HG03135 (cell line): ENCODE measurements around the gene TESMIN.

Experiments
- ATAC-seq: cut with Tn5 transposase; IDR thresholded peaks from one replicate; pipeline ENCODE4 v1.9.1; 2021; ENCODE audit warnings: mild to moderate bottlenecking, moderate library complexity; ENCODE audit not compliant: unreplicated experiment

The TESMIN gene

GRCh38 chr11:68663482-68664010, 87.8 kb downstream of the TESMIN start:
- ATAC-seq = no peak

GRCh38 chr11:68661697-68662603, 89.4 kb downstream of the TESMIN start:
- ATAC-seq = no peak

- no peak for ATAC-seq
Observed at GRCh38 chr11:68661014-68661413, 90.3 kb downstream of the TESMIN start.

GRCh38 chr11:68660066-68660810, 91.1 kb downstream of the TESMIN start:
- no peak for ATAC-seq

GRCh38 chr11:68659158-68659921, 92.0 kb downstream of the TESMIN start:
- ATAC-seq = no peak

- no peak for ATAC-seq
Observed at GRCh38 chr11:68658661-68659060, 92.7 kb downstream of the TESMIN start.

GRCh38 chr11:68658097-68658496, 93.2 kb downstream of the TESMIN start:
- ATAC-seq = no peak
